CD4-positive, alpha-beta T cell treated with Interleukin-4 for 1 hour (primary cell): ENCODE measurements around the gene PBX4.

Source experiments
- DNase-seq, 2 donors: peaks; one replicate each; pipeline ENCODE4 v3.0.0-alpha.2; 2020 to 2022

The PBX4 gene

GRCh38 chr19:19523177-19523576 is 95.3 kb downstream of the PBX4 start:
- no peak for DNase-seq

GRCh38 chr19:19520989-19521388 is 97.5 kb downstream of the PBX4 start:
- DNase-seq = no peak

GRCh38 chr19:19517235-19517619 is 101.3 kb downstream of the PBX4 start:
- DNase-seq = no peak

- peak; percentile 93 to 96 for DNase-seq
Observed at GRCh38 chr19:19515642-19516519, 102.6 kb downstream of the PBX4 start, which contains the start of gene NDUFA13. Gene NDUFA13 (plus strand): TSS chr19:19516225. CDS start chr19:19516239, 14 bp downstream.

GRCh38 chr19:19514881-19515641 is 103.4 kb downstream of the PBX4 start, which contains the start of gene TSSK6:
Gene TSSK6 (minus strand): TSS chr19:19515548. CDS start chr19:19515427, 121 bp downstream.
- no peak for DNase-seq

GRCh38 chr19:19514215-19514657 is 104.3 kb downstream of the PBX4 start:
- DNase-seq = peak; percentile 14 to 31

- no peak for DNase-seq
Observed at GRCh38 chr19:19513682-19514081, 104.8 kb downstream of the PBX4 start.
